T-helper 2 cell (primary cell): ENCODE data around the gene ITGB1.

ENCODE experiments used
- DNase-seq, 5 experiments: peaks; one replicate each; pipeline versions ENCODE4 v3.0.0 to v3.0.0-alpha.2; 2012 to 2022

Gene ITGB1

GRCh38 chr10:32955299-32955772 is 2.7 kb downstream of the ITGB1 start:
- DNase-seq: no peak

- no peak for DNase-seq
Observed at GRCh38 chr10:32954545-32955298, 3.3 kb downstream of the ITGB1 start.

- DNase-seq: peak in 1 of 5 experiments; percentile 39
Observed at GRCh38 chr10:32954080-32954479, 4.0 kb downstream of the ITGB1 start.

DNA sequence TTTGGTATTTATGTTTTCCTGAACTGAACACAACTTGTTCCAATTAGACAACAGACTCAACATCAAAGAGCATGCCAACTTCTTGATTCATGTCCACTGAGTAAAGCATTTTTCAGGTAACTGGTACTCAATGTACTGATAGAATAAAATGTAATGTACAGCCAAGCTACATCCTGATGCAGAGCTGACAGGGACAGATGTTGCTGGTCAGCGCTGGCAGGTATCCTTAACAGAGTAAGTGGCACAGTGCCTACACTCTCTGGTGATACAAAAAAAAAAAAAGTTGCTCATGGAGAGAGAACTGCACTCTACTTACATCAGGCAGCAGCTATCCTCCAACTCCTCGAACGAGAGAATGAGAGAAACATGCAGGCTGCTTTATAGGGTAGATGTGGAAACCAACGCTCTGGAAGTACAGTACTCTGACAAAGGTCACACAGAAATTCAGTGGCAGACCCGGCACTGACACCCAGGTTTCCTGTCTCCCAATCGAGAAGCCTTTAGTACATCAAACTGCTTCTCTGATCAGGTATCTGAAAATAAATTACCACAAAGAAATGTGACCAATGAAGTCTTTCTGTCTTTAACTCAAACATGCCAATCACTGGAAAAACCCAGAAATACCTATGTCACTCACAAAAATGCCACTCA is 4.6 kb downstream of the ITGB1 start:
- no peak for DNase-seq

- no peak for DNase-seq
Observed at GRCh38 chr10:32952541-32953276, 5.3 kb downstream of the ITGB1 start.

- DNase-seq: no peak
Observed at GRCh38 chr10:32952094-32952493, 5.9 kb downstream of the ITGB1 start.

- DNase-seq: no peak
Observed at GRCh38 chr10:32951111-32951510, 6.9 kb downstream of the ITGB1 start.

DNA sequence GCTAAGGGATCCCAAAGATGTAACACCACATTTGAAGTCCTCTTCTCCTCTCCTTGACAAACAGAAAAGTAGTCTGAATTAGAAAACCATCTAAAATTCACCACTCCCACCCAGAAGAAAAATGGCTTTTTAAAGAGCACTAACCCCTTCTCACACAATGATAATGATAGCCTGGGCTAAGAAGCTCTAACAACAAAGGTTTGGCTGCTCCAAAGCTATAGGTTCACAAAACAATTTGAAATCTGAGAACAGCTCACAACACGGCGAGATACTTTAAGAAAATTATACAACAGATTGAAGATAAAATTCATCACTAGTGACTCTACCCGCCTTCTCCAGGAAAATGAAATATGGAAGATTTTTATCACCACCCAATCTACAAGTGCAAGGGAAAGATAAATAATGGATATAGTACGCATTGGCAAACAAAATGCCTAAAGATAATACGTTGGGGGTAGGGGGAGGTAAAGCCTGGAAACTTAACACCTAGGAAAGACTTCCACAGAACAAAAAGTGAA is 7.4 kb downstream of the ITGB1 start:
- DNase-seq: no peak

DNA sequence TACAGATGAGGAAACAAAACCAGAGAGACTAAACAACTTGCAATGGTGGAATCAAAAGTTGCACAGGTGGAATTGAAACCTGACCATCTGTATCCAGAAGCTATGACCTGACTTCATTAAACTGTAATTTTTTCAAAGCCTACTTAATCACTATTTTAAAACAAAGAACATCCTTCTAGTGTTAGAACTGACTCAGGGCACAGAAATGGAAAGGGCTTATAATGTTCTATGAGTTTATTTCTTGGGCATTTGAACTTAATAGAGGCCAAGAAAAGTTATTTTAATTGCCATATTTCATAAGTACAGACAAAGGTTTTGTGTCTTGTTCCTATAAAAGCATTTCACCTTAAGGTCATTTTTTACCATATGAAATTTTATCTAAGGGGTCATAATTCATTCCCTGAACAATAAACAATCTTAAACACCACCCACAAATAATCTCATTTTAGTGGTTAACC is 8.8 kb downstream of the ITGB1 start:
- no peak for DNase-seq

DNA sequence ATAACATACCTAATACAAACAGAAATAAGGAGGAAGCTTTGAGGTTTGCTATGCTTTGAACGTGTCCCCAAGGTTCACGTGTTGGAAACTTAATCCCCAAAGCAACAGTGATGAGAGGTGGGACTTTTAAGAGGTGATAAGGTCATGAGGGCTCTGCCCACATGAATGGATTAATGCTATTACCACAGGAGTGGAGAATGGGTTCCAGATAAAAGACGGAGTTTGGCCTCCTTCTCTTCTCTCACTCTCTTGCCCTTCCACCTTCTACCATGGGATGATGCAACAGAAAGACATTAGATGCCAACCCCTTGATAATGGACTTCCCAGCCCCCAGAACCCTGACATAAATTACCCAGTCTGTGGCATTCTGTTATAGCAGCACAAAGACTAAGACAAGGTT is 9.6 kb downstream of the ITGB1 start:
- DNase-seq: no peak

DNA sequence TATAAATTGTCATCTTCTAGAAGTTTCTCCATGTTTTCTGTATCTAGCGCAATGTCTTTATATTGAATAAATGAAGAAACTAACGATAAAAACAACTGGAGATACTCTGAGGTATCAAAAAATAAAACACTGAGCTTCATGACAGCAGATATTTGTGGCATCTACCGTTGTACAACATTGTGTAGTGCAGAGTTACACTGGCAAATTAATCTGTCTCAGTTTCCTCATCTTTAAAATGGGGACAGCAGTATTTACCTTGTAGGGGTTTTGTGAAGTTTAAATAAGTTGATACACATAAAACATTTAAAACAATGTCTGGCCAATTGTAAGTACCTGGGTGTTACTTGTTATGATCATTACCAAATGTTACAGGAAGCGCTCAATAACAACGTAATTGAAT is 10.4 kb downstream of the ITGB1 start:
- no peak for DNase-seq

DNA sequence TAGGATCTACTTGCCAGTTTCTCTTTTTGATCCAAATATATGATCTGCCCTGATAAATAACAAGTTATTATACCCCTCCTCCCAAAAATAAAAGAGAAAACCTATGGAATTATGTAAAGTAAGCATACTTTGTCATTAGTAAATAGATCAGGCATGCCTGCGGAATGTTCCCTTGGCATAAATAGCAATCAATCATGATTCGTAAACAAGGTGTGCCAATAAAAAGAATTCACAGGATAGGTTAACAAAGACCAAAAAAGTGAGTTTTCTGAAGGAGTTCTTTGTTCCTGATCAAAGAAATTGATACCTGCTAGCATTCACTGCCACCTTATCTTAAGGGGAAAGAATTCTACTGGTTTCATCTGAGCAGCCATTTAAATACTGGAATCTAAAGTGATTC is 11.9 kb downstream of the ITGB1 start:
- no peak for DNase-seq

DNA sequence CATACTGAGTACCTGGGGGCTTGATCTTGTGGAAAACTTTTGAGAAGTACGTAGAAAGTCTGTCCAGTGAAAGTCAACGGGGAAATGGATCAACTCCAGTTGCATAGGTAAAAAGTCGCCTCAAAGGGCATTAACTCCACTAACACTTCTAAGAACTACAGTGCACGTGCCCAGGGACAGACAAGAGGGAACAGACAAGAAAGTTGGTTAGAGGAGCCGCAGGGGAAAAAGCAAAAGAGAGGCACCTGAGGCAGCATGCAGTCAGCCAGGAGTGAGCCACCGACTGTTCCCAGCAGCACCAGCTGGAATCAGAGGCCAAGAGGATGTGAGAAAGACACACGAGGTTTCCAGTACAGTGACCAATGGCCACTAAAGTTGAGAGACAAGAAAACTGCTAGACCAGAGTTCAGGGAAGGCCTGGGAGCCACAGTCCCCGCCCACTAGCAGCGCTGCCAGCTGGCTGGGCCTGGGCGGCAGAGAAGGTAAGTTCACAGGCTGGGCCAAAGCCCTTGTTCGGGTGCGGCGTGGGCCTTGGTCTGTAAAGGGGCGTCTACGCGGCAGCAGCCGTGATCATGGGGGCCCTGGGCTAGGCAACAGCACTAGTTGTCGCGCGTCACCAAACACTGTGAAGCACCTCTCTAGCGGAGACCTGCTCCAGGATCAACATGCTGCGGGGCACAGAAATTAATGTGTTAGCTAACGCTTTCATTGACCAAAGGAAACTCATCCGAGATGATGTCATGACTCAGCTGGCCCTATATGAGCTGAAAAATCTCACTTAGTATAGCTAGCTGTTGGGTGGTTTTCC is 14.0 kb downstream of the ITGB1 start:
- DNase-seq: no peak

GRCh38 chr10:32943395-32943794 is 14.6 kb downstream of the ITGB1 start:
- DNase-seq: no peak

- DNase-seq: no peak
Observed at GRCh38 chr10:32942081-32942480, 15.9 kb downstream of the ITGB1 start.

DNA sequence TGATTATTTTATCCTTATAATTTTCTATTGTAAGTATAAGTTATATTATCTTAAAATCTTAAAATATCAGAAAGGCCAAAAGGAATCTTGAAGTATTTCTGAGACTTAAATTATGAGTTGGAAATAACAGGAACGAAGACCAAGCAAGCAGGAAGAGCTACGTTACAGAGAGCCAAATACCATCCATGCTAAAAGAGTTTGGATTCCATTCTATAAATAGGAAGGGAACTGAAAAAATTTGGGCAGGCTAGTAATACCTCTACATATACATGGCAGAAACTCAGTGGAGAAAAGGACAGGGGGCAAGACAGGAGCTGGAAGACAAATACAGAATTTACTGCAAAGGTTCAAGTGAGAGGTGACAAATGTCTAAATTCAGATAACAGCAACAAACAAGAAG is 16.7 kb downstream of the ITGB1 start:
- DNase-seq: no peak

- no peak for DNase-seq
Observed at GRCh38 chr10:32940321-32941301, 17.4 kb downstream of the ITGB1 start.

GRCh38 chr10:32939296-32940111 is 18.5 kb downstream of the ITGB1 start:
- DNase-seq: no peak

DNA sequence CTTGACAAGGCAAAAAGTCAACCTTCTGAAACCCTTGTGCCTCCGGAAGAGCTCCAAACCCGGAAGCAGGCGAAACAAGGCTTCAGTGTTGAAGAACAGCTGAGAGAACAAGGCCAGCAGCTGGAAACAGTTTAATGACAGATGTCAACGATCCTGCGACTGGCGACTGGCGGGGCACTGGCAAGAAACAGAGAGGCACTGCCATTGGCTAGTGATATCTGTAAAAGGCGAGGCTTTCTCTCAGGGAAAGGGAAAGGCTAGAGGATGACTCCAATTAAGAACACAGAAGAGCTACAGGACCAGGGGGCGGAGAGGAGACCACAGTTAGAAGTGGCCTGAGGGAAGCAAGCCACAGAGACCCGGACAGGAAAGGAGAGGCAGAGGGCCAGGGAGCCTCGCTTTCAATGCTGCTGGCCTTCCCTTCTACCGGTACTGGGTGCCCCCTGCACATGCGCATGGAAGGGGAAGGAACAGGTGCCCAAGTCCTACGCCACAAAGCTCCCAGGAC is 19.4 kb downstream of the ITGB1 start:
- no peak for DNase-seq

DNA sequence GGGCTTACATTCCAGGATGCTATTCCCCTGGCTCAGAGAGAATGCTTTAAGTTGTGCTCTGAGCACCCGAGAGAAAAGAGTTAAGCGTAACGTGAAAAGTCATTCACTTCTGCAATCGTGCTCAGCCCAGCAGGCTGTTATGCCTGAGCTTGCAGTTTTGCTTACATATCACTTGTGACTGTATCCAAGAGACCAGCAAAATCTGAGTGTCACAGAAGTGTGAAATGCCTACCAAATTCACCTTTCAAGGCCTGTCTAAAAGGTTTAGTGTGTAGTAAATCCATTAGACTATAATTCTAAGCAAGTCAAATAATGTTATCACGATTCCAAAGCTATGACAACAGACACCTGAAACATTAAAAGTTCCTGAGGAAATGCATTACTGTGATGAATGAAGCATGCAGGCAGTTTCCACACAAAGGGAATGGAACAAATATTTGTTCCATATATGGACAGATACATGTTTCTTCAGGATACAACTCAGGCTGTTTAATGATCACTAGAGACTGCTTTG is 20.1 kb downstream of the ITGB1 start:
- DNase-seq: no peak
